ENCODE measurements around the gene NLRP14.

The NLRP14 gene

DNA sequence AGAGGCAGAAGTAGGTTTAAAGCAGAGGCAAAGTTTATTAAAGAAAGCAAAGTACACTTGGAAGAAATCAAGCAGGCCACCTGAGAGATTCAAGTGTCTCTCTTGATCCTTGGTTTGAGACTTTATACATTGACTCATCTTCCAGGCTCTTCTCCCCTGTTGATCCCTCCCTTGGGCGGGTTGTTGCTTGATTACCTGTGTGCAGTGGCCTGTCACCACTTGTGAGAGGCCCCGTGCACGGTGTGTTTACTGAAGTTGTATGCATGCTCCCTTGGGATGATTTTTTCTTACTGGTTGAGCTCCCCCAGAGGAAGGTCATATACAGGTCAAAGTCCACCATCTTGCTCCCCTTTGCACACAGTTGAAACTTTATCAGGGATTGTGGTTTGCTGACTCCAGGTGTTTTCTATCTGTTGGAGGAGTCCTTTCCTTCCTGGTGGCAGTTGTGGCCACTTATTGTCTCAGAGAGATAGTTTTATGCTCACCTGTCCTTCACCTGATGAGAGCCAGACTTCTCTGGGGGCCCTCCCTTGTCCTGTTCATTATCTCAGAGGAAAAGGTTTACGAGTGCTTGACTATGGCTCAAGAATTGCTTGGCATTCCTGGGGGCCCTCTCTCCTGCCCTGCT, 52.2 kb downstream of the NLRP14 start:
- DNase-seq (ENCODE audit: low spot score) = no peak
- TF ChIP-seq, protein P1, sequence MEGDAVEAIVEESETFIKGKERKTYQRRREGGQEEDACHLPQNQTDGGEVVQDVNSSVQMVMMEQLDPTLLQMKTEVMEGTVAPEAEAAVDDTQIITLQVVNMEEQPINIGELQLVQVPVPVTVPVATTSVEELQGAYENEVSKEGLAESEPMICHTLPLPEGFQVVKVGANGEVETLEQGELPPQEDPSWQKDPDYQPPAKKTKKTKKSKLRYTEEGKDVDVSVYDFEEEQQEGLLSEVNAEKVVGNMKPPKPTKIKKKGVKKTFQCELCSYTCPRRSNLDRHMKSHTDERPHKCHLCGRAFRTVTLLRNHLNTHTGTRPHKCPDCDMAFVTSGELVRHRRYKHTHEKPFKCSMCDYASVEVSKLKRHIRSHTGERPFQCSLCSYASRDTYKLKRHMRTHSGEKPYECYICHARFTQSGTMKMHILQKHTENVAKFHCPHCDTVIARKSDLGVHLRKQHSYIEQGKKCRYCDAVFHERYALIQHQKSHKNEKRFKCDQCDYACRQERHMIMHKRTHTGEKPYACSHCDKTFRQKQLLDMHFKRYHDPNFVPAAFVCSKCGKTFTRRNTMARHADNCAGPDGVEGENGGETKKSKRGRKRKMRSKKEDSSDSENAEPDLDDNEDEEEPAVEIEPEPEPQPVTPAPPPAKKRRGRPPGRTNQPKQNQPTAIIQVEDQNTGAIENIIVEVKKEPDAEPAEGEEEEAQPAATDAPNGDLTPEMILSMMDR (IDR thresholded peaks at IDR 0.05; ENCODE audit: extremely low read depth, insufficient read depth, missing control alignments) = no peak
- in situ Hi-C loops (cut with MboI; ENCODE audit: low pct_unique_long_range_greater_than_20kb, low sequenced_read_pairs, unreplicated experiment) = no loop called here

DNA sequence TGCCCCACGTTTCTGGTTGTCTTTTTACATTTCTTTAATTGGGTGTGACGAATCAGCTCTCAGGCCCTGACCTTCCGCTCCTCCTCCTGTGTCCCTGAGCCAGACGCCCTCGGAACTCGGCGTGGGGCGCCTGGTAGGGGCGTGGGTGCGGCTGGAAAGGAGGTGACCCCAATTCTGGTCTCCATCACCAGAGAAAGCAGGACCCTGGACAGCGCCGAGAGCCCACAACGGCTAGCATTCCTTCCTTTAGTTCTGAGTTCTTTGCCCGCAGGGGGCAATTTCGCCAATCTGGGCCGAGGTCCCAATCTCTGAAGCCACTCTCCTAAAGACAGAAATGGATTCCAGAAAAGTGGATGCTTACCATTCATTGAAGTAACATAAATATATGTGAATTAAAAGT, 56.8 kb downstream of the NLRP14 start:
- DNase-seq (ENCODE audit: low spot score) = no peak
- TF ChIP-seq, protein P1 (IDR thresholded peaks at IDR 0.05; ENCODE audit: extremely low read depth, insufficient read depth, missing control alignments) = no peak

DNA sequence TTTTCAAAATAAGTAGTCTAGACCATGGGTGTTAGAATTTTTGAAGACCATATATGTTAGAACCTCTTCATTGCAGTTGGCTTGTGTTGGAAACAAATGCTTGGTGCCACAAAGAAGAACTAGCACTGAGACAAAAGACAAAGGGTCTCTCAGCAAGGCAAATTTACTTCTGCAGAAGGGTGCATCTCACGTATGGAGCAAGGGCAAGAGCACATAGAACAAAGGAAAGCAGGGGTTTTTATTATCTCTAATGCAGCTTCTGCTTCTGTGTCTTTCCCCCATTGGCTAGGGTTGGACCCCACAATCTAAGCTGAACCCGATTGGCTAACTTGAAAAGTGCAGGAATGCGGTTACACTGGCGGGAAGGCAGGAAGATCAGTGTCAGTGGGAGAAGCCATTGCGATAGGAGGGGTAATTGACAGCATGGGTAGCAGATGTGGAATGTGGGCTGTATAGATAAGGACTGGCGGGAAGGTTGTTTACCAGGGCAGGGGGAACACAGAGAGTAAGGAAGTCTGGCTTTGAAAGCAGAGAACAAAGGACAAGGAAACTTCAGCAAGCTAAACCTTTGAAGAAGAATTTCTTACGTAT, 59.4 kb downstream of the NLRP14 start:
- TF ChIP-seq, protein P1 (IDR thresholded peaks at IDR 0.05; ENCODE audit: extremely low read depth, insufficient read depth, missing control alignments) = no peak
- in situ Hi-C loops (cut with MboI; ENCODE audit: low pct_unique_long_range_greater_than_20kb, low sequenced_read_pairs, unreplicated experiment) = no loop called here
- no peak for DNase-seq (ENCODE audit: low spot score)

More for the DNA sequence above, 56.8 kb downstream of the NLRP14 start:
- in situ Hi-C loops (cut with MboI; ENCODE audit: low pct_unique_long_range_greater_than_20kb, low sequenced_read_pairs, unreplicated experiment) = no loop called here

DNA sequence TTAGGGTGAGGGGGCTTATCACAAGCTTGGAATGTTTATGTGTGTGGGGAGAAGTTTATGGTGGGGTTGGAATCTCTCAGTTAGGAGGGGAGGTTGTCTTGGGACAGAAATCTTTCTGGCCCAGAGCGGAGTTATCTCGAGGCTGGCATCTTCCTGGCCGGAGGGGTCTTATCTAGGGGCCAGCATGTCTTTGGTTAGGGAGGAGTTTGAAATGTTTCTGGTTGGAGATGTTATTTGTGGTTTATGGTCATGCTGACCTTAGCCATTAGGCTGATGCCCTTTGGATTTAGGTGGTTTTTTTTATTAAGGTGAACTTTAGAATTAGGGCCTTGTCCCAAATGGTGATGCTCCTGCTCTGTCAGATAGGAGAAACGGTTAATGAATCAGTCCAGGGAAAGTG, 60.6 kb downstream of the NLRP14 start:
- in situ Hi-C loops (cut with MboI; ENCODE audit: low pct_unique_long_range_greater_than_20kb, low sequenced_read_pairs, unreplicated experiment) = no loop called here
- TF ChIP-seq, protein P1 (IDR thresholded peaks at IDR 0.05; ENCODE audit: extremely low read depth, insufficient read depth, missing control alignments) = no peak
- no peak for DNase-seq (ENCODE audit: low spot score)

DNA sequence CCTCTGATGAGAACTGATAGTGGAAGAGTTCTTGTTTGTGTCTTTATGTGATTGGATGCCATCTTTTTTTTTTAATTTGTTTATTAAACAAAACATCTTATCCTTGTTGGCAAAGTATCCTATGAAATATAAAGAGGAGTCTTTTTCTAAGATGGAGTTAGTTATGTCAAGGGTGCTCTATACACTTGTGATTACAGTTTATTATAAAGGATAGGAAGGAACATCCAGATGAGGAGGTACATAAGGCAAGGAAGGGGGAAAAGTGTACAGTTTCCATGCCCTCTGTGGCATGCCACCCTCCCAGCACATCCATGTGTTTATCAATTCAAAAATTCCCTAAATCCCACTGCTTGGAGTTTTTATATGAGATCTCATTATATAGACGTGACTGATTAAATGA, 61.2 kb downstream of the NLRP14 start:
- no peak for DNase-seq (ENCODE audit: low spot score)
- in situ Hi-C loops (cut with MboI; ENCODE audit: low pct_unique_long_range_greater_than_20kb, low sequenced_read_pairs, unreplicated experiment) = no loop called here
- TF ChIP-seq, protein P1 (IDR thresholded peaks at IDR 0.05; ENCODE audit: extremely low read depth, insufficient read depth, missing control alignments) = no peak

DNA sequence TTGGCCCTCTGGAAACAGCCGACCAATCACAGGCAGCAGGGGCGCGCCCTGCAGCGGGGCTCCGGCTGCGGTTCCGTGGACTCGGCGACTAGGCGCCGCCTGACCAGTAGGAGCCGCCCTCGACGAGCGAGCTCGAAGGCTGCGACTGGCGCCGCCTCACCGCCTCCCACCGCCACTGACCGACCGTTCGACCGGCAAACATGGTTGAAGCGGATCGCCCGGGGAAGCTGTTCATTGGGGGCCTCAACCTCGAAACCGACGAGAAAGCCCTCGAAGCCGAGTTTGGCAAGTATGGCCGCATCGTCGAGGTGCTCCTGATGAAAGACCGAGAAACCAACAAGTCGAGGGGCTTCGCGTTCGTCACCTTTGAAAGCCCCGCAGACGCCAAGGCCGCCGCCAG, 68.6 kb downstream of the NLRP14 start, which contains the start of gene RBMXL2:
Gene RBMXL2, plus strand, starts transcription at position 78 of the 400 bp plus-strand sequence. Its CDS starts 123 bp downstream, at position 201.
- TF ChIP-seq, protein P1 (IDR thresholded peaks at IDR 0.05; ENCODE audit: extremely low read depth, insufficient read depth, missing control alignments) = no peak
- in situ Hi-C loops (cut with MboI; ENCODE audit: low pct_unique_long_range_greater_than_20kb, low sequenced_read_pairs, unreplicated experiment) = no loop called here
- DNase-seq (ENCODE audit: low spot score) = no peak
